ENCODE measurements around the gene UBR2. TPM values are rescaled to one million over a fixed set of nuclear protein-coding genes. Genes with fewer than 3 reads are reported as not detected.

The UBR2 gene
- total and polyA plus RNA-seq, 9 of the 15 experiments (the other 6 are each of a cell fraction or from before 2014, with no cell fraction given): 9.1 to 38.9 (median 23.4) TPM

DNA sequence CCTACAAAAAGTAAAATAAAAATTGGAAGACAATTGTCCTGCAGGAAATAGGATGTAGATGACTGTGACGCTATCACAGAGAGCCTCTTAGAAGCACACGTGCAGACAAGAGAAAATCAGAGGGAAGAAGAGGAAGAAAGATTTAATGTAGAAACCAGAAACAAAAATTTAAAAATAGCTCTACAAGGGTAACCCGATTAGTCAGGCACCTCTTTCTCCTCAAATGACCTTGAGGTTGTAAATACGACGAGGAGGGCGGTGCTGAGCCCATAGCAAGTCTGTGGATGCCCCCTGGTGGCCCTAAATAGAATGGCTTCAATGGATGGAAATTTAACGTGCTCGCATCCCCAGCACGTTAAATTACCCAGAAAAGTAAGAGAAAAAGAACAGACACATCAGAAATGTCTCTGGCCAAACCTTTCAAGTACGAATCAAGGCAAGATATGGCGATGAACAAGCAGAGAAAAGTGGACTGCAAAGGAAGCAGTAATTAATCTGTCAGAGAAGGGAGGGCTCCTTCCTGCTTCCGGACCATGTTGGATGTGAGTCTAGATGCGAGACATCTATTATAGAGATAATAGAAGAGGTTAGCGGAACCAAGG is 162.8 kb downstream of the UBR2 start (continued):
- TF ChIP-seq SMARCC2 (IDR thresholded peaks at IDR 0.05; ENCODE audit: low read depth) (no peak), MTA3 (IDR thresholded peaks at IDR 0.05; ENCODE audit: borderline replicate concordance) (no peak), ZBTB8A (IDR thresholded peaks at IDR 0.05; ENCODE audit: partially characterized antibody) (no peak), NBN (IDR thresholded peaks at IDR 0.05; ENCODE audit: low read depth) (peak; percentile 50; the same call in 1 of the 2 replicates), FOXM1 (IDR thresholded peaks at IDR 0.05; ENCODE audit: low read depth) (0 out of 2 replicates have a peak, but pooled peaks have one; percentile 14), FOXM1 (CRISPR knock-in tag; IDR thresholded peaks at IDR 0.05; ENCODE audit: low read depth) (no peak), DIDO1 (tag; IDR thresholded peaks at IDR 0.05; ENCODE audit: low read depth) (no peak), PBX2 (CRISPR knock-in tag; IDR thresholded peaks at IDR 0.05; ENCODE audit: low read depth) (no peak), PBX2 (tag; conservative IDR thresholded peaks at IDR 0.05; ENCODE audit: low read depth) (no peak), ZNF639 (CRISPR knock-in tag; conservative IDR thresholded peaks at IDR 0.05 in 1 of 2, IDR thresholded peaks at IDR 0.05 in 1 of 2) (no peak), ZKSCAN8 (CRISPR knock-in tag; IDR thresholded peaks at IDR 0.05) (no peak)
- TF ChIP-seq, protein P1, sequence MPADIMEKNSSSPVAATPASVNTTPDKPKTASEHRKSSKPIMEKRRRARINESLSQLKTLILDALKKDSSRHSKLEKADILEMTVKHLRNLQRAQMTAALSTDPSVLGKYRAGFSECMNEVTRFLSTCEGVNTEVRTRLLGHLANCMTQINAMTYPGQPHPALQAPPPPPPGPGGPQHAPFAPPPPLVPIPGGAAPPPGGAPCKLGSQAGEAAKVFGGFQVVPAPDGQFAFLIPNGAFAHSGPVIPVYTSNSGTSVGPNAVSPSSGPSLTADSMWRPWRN (IDR thresholded peaks at IDR 0.05; ENCODE audit: low read depth): no peak
- TF ChIP-seq, protein P2, sequence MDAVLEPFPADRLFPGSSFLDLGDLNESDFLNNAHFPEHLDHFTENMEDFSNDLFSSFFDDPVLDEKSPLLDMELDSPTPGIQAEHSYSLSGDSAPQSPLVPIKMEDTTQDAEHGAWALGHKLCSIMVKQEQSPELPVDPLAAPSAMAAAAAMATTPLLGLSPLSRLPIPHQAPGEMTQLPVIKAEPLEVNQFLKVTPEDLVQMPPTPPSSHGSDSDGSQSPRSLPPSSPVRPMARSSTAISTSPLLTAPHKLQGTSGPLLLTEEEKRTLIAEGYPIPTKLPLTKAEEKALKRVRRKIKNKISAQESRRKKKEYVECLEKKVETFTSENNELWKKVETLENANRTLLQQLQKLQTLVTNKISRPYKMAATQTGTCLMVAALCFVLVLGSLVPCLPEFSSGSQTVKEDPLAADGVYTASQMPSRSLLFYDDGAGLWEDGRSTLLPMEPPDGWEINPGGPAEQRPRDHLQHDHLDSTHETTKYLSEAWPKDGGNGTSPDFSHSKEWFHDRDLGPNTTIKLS (IDR thresholded peaks at IDR 0.05; ENCODE audit: borderline replicate concordance, low read depth): no peak
- TF ChIP-seq, protein P3, sequence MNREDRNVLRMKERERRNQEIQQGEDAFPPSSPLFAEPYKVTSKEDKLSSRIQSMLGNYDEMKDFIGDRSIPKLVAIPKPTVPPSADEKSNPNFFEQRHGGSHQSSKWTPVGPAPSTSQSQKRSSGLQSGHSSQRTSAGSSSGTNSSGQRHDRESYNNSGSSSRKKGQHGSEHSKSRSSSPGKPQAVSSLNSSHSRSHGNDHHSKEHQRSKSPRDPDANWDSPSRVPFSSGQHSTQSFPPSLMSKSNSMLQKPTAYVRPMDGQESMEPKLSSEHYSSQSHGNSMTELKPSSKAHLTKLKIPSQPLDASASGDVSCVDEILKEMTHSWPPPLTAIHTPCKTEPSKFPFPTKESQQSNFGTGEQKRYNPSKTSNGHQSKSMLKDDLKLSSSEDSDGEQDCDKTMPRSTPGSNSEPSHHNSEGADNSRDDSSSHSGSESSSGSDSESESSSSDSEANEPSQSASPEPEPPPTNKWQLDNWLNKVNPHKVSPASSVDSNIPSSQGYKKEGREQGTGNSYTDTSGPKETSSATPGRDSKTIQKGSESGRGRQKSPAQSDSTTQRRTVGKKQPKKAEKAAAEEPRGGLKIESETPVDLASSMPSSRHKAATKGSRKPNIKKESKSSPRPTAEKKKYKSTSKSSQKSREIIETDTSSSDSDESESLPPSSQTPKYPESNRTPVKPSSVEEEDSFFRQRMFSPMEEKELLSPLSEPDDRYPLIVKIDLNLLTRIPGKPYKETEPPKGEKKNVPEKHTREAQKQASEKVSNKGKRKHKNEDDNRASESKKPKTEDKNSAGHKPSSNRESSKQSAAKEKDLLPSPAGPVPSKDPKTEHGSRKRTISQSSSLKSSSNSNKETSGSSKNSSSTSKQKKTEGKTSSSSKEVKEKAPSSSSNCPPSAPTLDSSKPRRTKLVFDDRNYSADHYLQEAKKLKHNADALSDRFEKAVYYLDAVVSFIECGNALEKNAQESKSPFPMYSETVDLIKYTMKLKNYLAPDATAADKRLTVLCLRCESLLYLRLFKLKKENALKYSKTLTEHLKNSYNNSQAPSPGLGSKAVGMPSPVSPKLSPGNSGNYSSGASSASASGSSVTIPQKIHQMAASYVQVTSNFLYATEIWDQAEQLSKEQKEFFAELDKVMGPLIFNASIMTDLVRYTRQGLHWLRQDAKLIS (CRISPR knock-in tag; IDR thresholded peaks at IDR 0.05): no peak
- TF ChIP-seq, protein P4, sequence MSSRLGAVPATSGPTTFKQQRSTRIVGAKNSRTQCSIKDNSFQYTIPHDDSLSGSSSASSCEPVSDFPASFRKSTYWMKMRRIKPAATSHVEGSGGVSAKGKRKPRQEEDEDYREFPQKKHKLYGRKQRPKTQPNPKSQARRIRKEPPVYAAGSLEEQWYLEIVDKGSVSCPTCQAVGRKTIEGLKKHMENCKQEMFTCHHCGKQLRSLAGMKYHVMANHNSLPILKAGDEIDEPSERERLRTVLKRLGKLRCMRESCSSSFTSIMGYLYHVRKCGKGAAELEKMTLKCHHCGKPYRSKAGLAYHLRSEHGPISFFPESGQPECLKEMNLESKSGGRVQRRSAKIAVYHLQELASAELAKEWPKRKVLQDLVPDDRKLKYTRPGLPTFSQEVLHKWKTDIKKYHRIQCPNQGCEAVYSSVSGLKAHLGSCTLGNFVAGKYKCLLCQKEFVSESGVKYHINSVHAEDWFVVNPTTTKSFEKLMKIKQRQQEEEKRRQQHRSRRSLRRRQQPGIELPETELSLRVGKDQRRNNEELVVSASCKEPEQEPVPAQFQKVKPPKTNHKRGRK (tag; IDR thresholded peaks at IDR 0.05): no peak
